Coronary artery (tissue), 2 donors: ENCODE results near the gene FCRL6.

ENCODE experiments used
- DNase-seq: peaks from one replicate; pipeline ENCODE4 v3.0.0-alpha.2; 2017; ENCODE audit warnings: low spot score
- H3K27ac ChIP-seq, 2 donors: fragments of 200-600 bp; sonication (generic); one replicate each; pipeline ENCODE4 v1.5.1; 2016 to 2019
- H3K4me3 ChIP-seq: fragments of 200-600 bp; sonication (generic); 2 replicates; pipeline ENCODE4 v1.5.1; 2016; ENCODE audit warnings: mild to moderate bottlenecking, moderate library complexity
- TF ChIP-seq, protein P1 (sequence below): fragments of 200-600 bp; sonication (generic); IDR thresholded peaks from one replicate; pipeline ENCODE4 v1.5.1; 2019; ENCODE audit warnings: antibody characterized with exemption

The FCRL6 gene

DNA sequence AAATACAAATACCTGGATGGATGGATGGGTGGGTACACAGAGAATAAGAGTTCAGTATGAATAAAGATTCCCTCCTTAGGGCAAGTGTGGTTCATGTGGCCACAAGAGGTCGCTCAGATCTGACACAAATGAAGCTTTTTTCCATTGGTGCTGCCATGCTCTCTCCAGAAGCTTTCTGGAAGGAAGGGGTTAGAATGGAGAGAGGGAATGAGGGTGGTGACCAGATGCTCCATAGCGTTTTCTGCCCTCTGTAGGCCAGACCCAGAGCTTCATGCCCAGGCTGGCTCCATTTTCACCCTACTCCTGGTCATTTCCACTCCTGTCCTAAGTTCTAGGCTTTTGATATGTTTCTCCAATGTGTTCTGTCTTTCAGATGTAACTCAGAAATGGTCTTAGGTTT, 3.3 kb upstream of the FCRL6 start:
- no peak for DNase-seq
- Histone ChIP-seq H3K27ac (no peak overlapping the region), H3K4me3 (no peak overlapping the region)
- TF ChIP-seq, protein P1, sequence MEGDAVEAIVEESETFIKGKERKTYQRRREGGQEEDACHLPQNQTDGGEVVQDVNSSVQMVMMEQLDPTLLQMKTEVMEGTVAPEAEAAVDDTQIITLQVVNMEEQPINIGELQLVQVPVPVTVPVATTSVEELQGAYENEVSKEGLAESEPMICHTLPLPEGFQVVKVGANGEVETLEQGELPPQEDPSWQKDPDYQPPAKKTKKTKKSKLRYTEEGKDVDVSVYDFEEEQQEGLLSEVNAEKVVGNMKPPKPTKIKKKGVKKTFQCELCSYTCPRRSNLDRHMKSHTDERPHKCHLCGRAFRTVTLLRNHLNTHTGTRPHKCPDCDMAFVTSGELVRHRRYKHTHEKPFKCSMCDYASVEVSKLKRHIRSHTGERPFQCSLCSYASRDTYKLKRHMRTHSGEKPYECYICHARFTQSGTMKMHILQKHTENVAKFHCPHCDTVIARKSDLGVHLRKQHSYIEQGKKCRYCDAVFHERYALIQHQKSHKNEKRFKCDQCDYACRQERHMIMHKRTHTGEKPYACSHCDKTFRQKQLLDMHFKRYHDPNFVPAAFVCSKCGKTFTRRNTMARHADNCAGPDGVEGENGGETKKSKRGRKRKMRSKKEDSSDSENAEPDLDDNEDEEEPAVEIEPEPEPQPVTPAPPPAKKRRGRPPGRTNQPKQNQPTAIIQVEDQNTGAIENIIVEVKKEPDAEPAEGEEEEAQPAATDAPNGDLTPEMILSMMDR, result peak; percentile 46

DNA sequence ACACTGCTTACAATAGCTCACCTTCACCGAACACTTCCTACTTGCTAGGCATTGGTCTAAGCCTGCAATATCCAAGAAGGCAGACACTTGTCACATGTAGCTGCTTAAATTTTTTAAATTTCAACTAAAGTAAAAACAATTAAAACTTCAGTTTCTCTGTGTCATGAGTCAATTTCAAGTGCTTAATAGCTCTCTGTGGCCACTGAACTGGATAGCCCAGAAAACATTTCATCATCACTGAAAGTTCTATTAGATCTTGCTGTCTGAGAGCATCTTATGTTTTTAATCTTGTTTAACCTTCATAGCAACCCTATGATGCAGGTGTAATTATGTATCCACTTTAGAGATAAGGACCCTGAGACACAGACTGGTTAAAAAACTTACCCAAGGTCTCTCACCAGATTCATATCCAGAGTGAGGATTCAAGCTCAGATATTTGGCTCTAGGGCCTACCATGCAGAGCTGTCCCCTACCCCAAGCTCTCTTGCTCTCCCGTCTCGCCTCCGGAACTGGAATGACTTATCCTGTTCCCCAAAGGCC, 2.6 kb upstream of the FCRL6 start:
- DNase-seq, result no peak
- TF ChIP-seq, protein P1, result no peak
- Histone ChIP-seq H3K4me3 (no peak overlapping the region), H3K27ac (no peak overlapping the region)

DNA sequence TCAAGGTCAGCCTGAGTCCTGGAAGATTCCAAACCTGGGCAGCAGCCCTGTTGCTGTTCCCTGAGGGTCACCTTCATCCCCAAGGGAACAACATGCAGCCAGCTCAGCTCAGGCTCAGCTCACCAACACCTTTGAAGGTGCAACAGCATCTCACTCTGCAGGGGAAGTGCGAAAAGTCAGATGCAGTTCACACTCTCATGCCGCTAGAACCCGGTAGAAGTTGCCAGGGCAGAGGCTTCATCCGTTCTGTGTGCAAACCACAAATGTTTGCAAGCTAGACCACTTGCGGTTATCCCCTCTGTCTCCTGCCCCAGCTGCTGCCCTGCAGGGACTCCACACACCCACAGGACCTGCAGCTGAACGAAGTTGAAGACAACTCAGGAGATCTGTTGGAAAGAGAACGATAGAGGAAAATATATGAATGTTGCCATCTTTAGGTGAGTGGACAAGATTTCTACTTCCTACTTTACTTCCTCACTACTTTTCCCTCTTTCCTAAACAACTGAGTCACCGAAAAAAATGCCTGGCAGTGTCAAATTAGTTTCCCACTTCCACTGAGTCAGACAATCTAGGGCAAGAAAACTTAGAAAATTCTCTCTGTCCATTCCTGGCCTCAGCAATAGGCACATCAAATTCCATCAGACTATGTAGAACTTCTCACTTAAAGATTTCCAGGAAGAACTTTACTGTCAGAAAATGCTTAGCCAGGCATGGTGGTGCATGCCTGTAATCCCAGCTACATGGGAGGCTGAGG, 1.8 kb upstream of the FCRL6 start:
- Histone ChIP-seq H3K27ac (no peak overlapping the region), H3K4me3 (no peak overlapping the region)
- no peak for DNase-seq
- TF ChIP-seq, protein P1, result no peak

DNA sequence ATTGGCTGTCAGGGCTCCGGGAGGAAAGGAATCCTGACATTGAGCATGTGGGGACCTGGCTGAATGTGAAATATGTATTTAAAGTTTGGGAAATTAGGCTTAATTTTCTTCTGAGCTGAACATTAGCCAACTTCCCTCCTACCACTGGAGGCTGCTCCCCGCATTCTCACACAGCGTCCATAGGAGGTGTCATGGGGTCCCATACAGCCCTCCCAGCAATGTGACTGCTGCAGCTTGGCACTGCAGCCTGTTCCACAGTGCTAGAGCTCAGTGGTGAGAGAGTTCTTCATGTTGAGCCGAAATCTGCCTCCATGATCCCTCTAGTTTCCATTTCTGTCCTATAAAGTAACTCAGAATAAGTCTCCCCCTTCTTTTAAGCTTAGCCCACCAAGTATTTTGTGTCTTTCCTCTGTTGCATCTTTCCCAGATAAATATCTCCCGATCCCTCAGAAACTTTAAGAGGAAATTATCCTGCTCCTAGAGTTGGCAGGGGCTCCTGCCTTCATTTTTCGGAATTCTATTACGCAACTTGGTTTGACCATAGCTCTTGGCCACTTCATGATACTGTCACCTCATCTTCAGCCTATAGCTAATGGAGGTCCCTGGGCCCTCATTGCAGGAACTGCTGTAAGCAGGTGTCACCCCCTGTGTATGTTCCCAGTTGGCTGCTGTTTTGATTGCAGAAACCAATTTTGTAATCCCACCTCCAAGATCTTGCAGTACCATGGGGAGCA, 2.0 kb downstream of the FCRL6 start:
- DNase-seq, result no peak
- H3K27ac ChIP-seq, result no peak overlapping the region
- H3K4me3 ChIP-seq, result no peak overlapping the region
- TF ChIP-seq, protein P1, result no peak

DNA sequence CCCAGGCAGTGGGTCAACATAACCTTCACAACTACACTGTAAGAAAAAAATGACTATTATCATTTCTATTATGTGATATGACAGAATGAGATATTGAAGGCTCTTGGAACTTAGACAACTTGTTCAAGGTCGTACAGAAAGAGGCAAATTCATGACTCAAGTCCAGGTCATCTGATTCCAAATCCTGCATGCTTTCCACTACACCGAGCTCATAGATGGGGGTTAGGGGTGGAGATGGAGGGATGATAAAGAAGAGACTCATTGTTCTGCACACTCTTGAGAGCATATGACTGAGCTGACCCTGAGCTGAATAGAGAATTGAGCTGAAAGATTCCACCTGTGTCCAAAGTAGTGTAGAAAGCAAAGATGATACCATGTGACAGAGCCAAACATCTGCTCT, 2.8 kb downstream of the FCRL6 start:
- no peak overlapping the region for H3K27ac ChIP-seq
- TF ChIP-seq, protein P1, result no peak
- H3K4me3 ChIP-seq, result no peak overlapping the region
- no peak for DNase-seq

DNA sequence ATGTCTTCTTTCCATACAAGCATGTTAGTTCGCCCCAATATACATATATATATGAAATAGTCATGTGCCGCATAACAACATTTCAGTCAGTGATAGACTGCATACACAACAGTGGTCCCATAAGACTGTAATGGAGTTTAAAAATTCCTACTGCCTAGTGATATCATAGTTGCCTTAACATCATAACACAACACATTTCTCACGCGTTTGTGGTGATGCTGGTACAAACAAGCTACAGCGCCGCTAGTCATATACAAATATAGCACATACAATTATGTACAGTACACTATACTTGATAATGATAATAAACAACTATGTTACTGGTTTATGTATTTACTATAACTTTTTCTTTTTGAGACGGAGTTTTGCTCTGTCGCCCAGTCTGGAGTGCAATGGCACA, 13.8 kb downstream of the FCRL6 start:
- TF ChIP-seq, protein P1, result no peak
- H3K27ac ChIP-seq, result no peak overlapping the region
- DNase-seq, result no peak
- H3K4me3 ChIP-seq, result no peak overlapping the region
